ENCODE data around the gene NHEJ1.

The NHEJ1 gene

DNA sequence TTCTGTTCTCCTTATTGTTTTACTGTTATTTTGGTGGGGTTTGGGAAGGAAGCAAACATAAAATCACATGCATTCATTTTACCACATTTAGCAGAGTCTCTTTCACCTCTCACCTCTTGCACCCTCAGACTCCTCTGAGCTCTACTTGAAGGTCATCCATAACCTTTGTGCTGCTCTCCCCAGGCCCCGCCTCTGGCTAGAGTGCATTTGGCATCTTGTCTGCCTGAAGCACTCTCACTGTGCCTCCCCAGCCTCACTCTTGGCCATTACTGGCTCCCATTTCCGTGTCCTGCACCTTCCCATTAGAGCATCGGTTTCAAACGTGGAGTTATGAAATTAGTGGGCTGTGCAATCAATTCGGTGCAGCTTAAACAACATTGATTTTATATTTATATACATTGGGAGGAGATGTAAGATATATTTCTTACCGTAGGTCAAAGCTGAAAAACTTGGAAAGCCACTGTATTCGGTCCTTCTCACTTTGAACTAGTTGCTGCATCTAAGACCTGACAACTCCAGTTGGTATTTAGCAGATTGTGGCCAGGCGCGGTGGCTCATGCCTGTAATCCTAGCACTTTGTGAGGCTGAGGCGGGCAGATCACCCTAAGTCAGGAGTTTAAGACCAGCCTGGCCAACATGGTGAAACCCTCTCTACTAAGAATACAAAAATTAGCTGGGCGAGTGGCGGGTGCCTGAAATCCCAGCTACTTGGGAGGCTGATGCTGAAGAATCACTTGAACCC is 39.0 kb upstream of the NHEJ1 start:
- H3K4me3 ChIP-seq (ENCODE audit: low read depth, low read length): no peak overlapping the region
- no peaks in the 10 kb centered on the region for H3K9me3 ChIP-seq
- H3K36me3 ChIP-seq: no peaks in the 10 kb centered on the region
- no peak for DNase-seq
- TF ChIP-seq, protein P1, sequence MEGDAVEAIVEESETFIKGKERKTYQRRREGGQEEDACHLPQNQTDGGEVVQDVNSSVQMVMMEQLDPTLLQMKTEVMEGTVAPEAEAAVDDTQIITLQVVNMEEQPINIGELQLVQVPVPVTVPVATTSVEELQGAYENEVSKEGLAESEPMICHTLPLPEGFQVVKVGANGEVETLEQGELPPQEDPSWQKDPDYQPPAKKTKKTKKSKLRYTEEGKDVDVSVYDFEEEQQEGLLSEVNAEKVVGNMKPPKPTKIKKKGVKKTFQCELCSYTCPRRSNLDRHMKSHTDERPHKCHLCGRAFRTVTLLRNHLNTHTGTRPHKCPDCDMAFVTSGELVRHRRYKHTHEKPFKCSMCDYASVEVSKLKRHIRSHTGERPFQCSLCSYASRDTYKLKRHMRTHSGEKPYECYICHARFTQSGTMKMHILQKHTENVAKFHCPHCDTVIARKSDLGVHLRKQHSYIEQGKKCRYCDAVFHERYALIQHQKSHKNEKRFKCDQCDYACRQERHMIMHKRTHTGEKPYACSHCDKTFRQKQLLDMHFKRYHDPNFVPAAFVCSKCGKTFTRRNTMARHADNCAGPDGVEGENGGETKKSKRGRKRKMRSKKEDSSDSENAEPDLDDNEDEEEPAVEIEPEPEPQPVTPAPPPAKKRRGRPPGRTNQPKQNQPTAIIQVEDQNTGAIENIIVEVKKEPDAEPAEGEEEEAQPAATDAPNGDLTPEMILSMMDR (IDR thresholded peaks at IDR 0.05; ENCODE audit: low read depth, low read length): no peak
- no peaks in the 10 kb centered on the region for H3K4me1 ChIP-seq
- H3K27me3 ChIP-seq: peaks cover 4% of the 10 kb centered on the region; the same call in 1 of the 2 replicates

DNA sequence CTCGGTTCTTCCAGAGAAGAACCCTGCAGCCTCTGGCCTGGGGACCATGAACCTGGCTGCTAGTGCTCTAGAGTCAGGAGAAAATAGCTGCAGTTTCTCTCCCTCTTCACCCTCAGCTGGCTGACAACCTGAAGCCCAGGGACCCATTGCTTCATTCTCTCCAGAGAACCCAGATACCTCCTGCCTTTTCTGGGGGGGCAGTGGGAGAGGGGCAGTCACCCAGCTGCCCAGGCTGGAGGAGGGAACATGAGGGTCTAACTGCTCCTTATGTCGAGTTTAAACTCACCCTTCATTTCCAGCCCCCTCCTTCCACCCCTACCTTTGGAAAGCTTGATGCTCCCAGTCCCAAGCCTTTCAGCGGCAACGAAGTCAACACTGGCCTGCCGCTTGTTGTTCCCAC is 38.4 kb upstream of the NHEJ1 start:
- TF ChIP-seq, protein P1 (IDR thresholded peaks at IDR 0.05; ENCODE audit: low read depth, low read length): no peak
- Histone ChIP-seq H3K4me3 (ENCODE audit: low read depth, low read length) (no peak overlapping the region), H3K27me3 (peaks cover 4% of the 10 kb centered on the region; the same call in 1 of the 2 replicates), H3K9me3 (no peaks in the 10 kb centered on the region), H3K4me1 (no peaks in the 10 kb centered on the region), H3K36me3 (no peaks in the 10 kb centered on the region)
- DNase-seq: no peak

DNA sequence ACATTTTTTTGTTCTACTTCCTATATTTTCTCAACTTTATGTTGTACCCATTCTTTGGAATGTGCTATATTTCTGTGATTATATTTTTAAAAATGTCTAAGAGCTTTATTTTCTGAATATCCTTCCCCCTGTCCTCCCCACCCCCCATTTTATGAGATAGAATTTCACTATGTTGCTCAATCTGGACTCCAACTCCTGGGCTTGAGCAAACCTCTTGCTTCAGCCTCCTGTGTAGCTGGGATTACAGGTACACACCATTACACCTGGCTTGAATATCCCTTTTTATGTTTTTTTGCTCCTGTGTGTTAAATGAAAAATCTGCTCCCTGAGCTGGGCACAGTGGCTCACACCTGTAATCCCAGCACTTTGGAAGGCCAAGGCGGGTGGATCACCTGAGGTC is 36.8 kb upstream of the NHEJ1 start:
- TF ChIP-seq, protein P1 (IDR thresholded peaks at IDR 0.05; ENCODE audit: low read depth, low read length): no peak
- Histone ChIP-seq H3K4me3 (ENCODE audit: low read depth, low read length) (no peak overlapping the region), H3K27me3 (peaks cover 7% of the 10 kb centered on the region), H3K9me3 (no peaks in the 10 kb centered on the region), H3K4me1 (no peaks in the 10 kb centered on the region), H3K36me3 (no peaks in the 10 kb centered on the region)
- no peak for DNase-seq

DNA sequence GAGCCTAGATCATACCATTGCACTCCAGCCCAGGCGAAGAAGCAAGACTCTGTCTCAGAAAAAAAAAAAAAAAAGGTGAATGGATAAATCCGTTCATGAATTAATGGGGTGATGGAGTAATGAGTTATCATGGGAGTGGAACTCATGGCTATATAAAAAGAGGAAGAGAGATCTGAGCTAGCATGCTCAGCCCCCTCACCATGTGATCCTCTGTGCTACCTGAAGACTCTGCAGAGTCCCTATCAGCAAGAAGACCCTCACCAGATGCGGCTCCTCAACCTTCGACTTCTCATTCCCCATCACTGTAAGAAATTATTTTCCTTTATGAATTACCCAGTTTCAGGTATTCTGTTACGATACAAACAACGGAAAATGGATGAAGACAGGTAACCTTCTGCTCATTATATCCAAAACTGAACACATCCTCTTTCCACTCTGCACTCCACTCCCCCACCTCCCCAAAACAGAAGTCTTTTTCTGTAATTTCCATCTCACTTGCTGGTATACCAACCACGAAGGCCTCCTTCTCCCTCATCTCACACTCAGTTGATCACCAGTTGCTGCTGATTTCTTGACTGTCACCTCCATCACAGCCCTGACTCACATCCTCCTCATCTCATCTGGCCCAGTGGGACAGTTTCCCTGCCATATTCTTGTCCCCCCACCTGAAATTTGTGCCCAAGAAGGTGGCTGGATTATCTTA is 26.3 kb upstream of the NHEJ1 start:
- H3K4me3 ChIP-seq (ENCODE audit: low read depth, low read length): no peak overlapping the region
- DNase-seq: no peak

DNA sequence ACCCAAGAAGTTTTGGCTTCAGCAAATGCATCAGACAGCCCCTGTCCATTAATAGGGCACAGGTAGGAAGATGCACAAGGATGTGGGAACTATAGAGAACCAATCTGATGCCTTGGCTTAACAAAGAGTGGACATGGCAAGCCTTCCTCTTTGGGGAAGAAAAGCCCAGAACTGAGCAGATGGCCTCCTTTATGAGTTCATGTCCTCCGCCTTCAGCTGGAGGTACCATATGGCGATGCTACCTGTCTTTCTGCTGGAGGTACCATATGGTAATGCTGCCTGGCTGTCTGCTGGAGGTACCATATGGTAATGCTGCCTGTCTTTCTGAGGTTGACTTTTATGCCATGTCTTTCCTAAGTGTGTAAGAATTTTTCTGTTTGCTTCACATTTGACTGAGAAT is 23.5 kb upstream of the NHEJ1 start:
- no peaks in the 10 kb centered on the region for H3K4me1 ChIP-seq
- H3K4me3 ChIP-seq (ENCODE audit: low read depth, low read length): no peak overlapping the region
- DNase-seq: no peak
- H3K36me3 ChIP-seq: peaks cover 21% of the 10 kb centered on the region
- H3K27me3 ChIP-seq: no peaks in the 10 kb centered on the region
- TF ChIP-seq, protein P1 (IDR thresholded peaks at IDR 0.05; ENCODE audit: low read depth, low read length): no peak
- no peaks in the 10 kb centered on the region for H3K9me3 ChIP-seq

More for the DNA sequence above, 26.3 kb upstream of the NHEJ1 start:
- Histone ChIP-seq H3K36me3 (peaks cover 11% of the 10 kb centered on the region), H3K27me3 (no peaks in the 10 kb centered on the region), H3K4me1 (no peaks in the 10 kb centered on the region), H3K9me3 (no peaks in the 10 kb centered on the region)
- TF ChIP-seq, protein P1 (IDR thresholded peaks at IDR 0.05; ENCODE audit: low read depth, low read length): no peak

All from BE2C (cell line).